HG03442 (cell line): ENCODE data around the gene NRXN2.

Experiments used
- ATAC-seq: cut with Tn5 transposase; IDR thresholded peaks from one replicate; pipeline ENCODE4 v1.9.1; 2021; ENCODE audit warnings: mild to moderate bottlenecking, moderate library complexity; ENCODE audit not compliant: unreplicated experiment

Gene NRXN2

GRCh38 chr11:64759131-64759721, 36.2 kb upstream of the NRXN2 start:
- ATAC-seq = no peak

GRCh38 chr11:64758330-64759079, 35.5 kb upstream of the NRXN2 start:
- no peak for ATAC-seq

GRCh38 chr11:64757549-64758329, 34.7 kb upstream of the NRXN2 start:
- no peak for ATAC-seq

GRCh38 chr11:64755681-64756361, 32.8 kb upstream of the NRXN2 start:
- no peak for ATAC-seq

GRCh38 chr11:64754919-64755662, 32.1 kb upstream of the NRXN2 start:
- ATAC-seq = no peak

- ATAC-seq = no peak
These were observed 31.3 kb upstream of the NRXN2 start for GRCh38 chr11:64754124-64754918.

GRCh38 chr11:64753380-64754123, 30.6 kb upstream of the NRXN2 start:
- ATAC-seq = no peak

GRCh38 chr11:64753019-64753379, 30.0 kb upstream of the NRXN2 start:
- ATAC-seq = no peak

GRCh38 chr11:64752175-64752970, 29.4 kb upstream of the NRXN2 start:
- no peak for ATAC-seq

GRCh38 chr11:64751580-64751979, 28.6 kb upstream of the NRXN2 start:
- ATAC-seq = no peak

GRCh38 chr11:64751136-64751535, 28.1 kb upstream of the NRXN2 start:
- no peak for ATAC-seq

- no peak for ATAC-seq
These were observed 27.5 kb upstream of the NRXN2 start for GRCh38 chr11:64750361-64751054.

- ATAC-seq = no peak
These were observed 25.1 kb upstream of the NRXN2 start for GRCh38 chr11:64747961-64748665.

- ATAC-seq = no peak
These were observed 23.5 kb upstream of the NRXN2 start for GRCh38 chr11:64746486-64746885.

- ATAC-seq = no peak
These were observed 22.7 kb upstream of the NRXN2 start for GRCh38 chr11:64745521-64746328.

GRCh38 chr11:64745189-64745520, 22.2 kb upstream of the NRXN2 start:
- no peak for ATAC-seq
